ENCODE measurements around the gene C2orf66. TPM values are rescaled to one million over a fixed set of nuclear protein-coding genes. Genes with fewer than 3 reads are reported as not detected.

Gene C2orf66
- total RNA-seq, result under 1 TPM in 1 of 4 donors, not detected in 3; 0.18 TPM

- intact Hi-C loops (cut with DNase I), result no loop called here
- Histone ChIP-seq H3K27me3 (peaks cover 0 to 7% (median 0%) of the 10 kb centered on the region in 4 donors), H3K27ac (no peak within 1 kb of the TSS), H3K36me3 (no peaks in the 10 kb centered on the region), H3K4me1 (no peaks in the 10 kb centered on the region), H3K9me3 (no peaks in the 10 kb centered on the region), H3K4me3 (no peak within 1 kb of the TSS)
- TF ChIP-seq POLR2A (IDR thresholded peaks at IDR 0.05) (no peak), CTCF (IDR thresholded peaks at IDR 0.05) (no peak)
- DNase-seq, result no peak
- WGBS, 2 donors, result 64 to 73% methylated on average over 1 of the region's 1 CpG
Measured at GRCh38 chr2:196809260-196809659, at the start of gene C2orf66. Gene C2orf66 (minus strand): TSS chr2:196809355. CDS start chr2:196809336, 19 bp downstream.

GRCh38 chr2:196854629-196855028 is 45.5 kb upstream of the C2orf66 start:
- no peak for TF ChIP-seq POLR2A (IDR thresholded peaks at IDR 0.05)
- no peak for TF ChIP-seq CTCF (IDR thresholded peaks at IDR 0.05)
- Histone ChIP-seq H3K27ac (no peak overlapping the region), H3K27me3 (no peaks in the 10 kb centered on the region), H3K36me3 (peaks cover 0 to 47% (median 4%) of the 10 kb centered on the region in 3 donors), H3K4me3 (no peak overlapping the region), H3K9me3 (peaks cover 0 to 7% (median 0%) of the 10 kb centered on the region in 3 donors), H3K4me1 (no peaks in the 10 kb centered on the region)
- intact Hi-C loops (cut with DNase I), result no loop called here
- 71 to 83% methylated on average over 1 of the region's 1 CpG for WGBS, 2 donors
- DNase-seq, result no peak

- no peak for DNase-seq
- Histone ChIP-seq H3K27me3 (no peaks in the 10 kb centered on the region), H3K27ac (no peak overlapping the region), H3K4me3 (no peak overlapping the region), H3K9me3 (no peaks in the 10 kb centered on the region), H3K36me3 (peaks cover 0 to 36% (median 4%) of the 10 kb centered on the region in 3 donors), H3K4me1 (no peaks in the 10 kb centered on the region)
- intact Hi-C loops (cut with DNase I), result no loop called here
- TF ChIP-seq CTCF (IDR thresholded peaks at IDR 0.05) (no peak), POLR2A (IDR thresholded peaks at IDR 0.05) (no peak)
- WGBS, 2 donors, result 67 to 77% methylated on average over 4 of the region's 4 CpGs
Measured at GRCh38 chr2:196853301-196854087, 44.3 kb upstream of the C2orf66 start.

- Histone ChIP-seq H3K27ac (no peak overlapping the region), H3K4me3 (no peak overlapping the region), H3K36me3 (peaks cover 0 to 34% (median 0%) of the 10 kb centered on the region in 3 donors), H3K9me3 (no peaks in the 10 kb centered on the region), H3K27me3 (no peaks in the 10 kb centered on the region), H3K4me1 (no peaks in the 10 kb centered on the region)
- intact Hi-C loops (cut with DNase I), result no loop called here
- TF ChIP-seq POLR2A (IDR thresholded peaks at IDR 0.05), result no peak
- TF ChIP-seq CTCF (IDR thresholded peaks at IDR 0.05), result no peak
- no peak for DNase-seq
- WGBS, 2 donors, result 53 to 62% methylated on average over 1 of the region's 1 CpG
Measured at GRCh38 chr2:196851088-196851487, 41.9 kb upstream of the C2orf66 start.

- Histone ChIP-seq H3K27me3 (no peaks in the 10 kb centered on the region), H3K27ac (no peak overlapping the region), H3K9me3 (no peaks in the 10 kb centered on the region), H3K4me3 (no peak overlapping the region), H3K36me3 (peaks cover 0 to 37% (median 0%) of the 10 kb centered on the region in 3 donors), H3K4me1 (no peaks in the 10 kb centered on the region)
- intact Hi-C loops (cut with DNase I), result no loop called here
- TF ChIP-seq CTCF (IDR thresholded peaks at IDR 0.05) (peak in 2 of 6 experiments; percentile 16 to 40), POLR2A (IDR thresholded peaks at IDR 0.05) (no peak)
- no peak for DNase-seq
Measured at GRCh38 chr2:196849895-196850294, 40.7 kb upstream of the C2orf66 start.
